Sigmoid colon (tissue), 4 donors: Measurements from ENCODE around the gene WIPF2.

Experiments
- CTCF ChIP-seq, 4 experiments: fragments of 450-650 bp in 3 of 4; fragments of 200-600 bp in 1 of 4; IDR thresholded peaks; one replicate each; pipeline ENCODE4 v1.5.1; 2016 to 2019; ENCODE audit warnings: antibody characterized with exemption in 4 of 4, mild to moderate bottlenecking in 3 of 4, moderate library complexity in 2 of 4
- EP300 ChIP-seq, 4 donors: sonication (generic); formaldehyde crosslinking; IDR thresholded peaks; one replicate each; pipeline ENCODE4 v1.6.1; 2017; ENCODE audit warnings: antibody characterized with exemption in 4 of 4
- POLR2A ChIP-seq, 2 donors: fragments of 450-650 bp; IDR thresholded peaks; one replicate each; pipeline ENCODE4 v1.6.1; 2016; ENCODE audit warnings: antibody characterized with exemption in 2 of 2, mild to moderate bottlenecking in 2 of 2, moderate library complexity in 2 of 2
- POLR2AphosphoS5 ChIP-seq, 4 donors: sonication (generic); formaldehyde crosslinking; IDR thresholded peaks; one replicate each; pipeline ENCODE4 v1.6.1; 2017; ENCODE audit warnings: antibody characterized with exemption in 4 of 4

DNA sequence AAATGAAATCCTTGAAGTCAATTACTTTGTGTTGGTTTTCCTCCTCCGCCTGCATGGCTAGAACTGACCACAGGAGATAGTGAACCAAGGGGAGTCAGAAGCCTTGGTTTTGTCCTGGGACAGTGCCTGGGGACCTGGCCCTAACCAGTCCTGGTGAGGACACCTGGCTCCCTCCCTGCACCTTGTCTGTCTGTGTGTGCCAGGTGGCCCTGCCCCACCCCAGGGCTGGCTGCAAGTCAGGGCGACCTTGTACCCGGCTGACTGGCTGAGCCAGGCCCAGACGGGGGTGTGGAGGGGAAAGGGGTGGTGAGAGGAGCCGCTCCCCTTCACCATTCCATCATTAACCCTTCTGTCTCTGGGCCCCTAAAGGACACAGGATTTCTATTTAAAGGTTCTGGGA lies 38.4 kb upstream of the WIPF2 start:
- TF ChIP-seq POLR2A (IDR thresholded peaks at IDR 0.05), result peak in 1 of 2 donors; percentile 76
- no peak for TF ChIP-seq CTCF (IDR thresholded peaks at IDR 0.05)
- TF ChIP-seq EP300 (IDR thresholded peaks at IDR 0.05), result no peak
- TF ChIP-seq POLR2AphosphoS5 (IDR thresholded peaks at IDR 0.05), result no peak
